Activated CD4-positive, alpha-beta T cell treated with anti-CD3 and anti-CD28 coated beads for 48 hours (primary cell): ENCODE measurements around the gene CNDP2.
"Not testable (repeated sequence)": the region's sequence is repeated elsewhere in the genome, so short reads cannot be mapped to it uniquely, and the experiment has no call there.

Experiments
- DNase-seq: peaks from one replicate; pipeline ENCODE4 v3.0.0-alpha.2; 2020

Gene CNDP2

GRCh38 chr18:74519320-74520095 is 23.3 kb downstream of the CNDP2 start:
- no peak for DNase-seq

DNA sequence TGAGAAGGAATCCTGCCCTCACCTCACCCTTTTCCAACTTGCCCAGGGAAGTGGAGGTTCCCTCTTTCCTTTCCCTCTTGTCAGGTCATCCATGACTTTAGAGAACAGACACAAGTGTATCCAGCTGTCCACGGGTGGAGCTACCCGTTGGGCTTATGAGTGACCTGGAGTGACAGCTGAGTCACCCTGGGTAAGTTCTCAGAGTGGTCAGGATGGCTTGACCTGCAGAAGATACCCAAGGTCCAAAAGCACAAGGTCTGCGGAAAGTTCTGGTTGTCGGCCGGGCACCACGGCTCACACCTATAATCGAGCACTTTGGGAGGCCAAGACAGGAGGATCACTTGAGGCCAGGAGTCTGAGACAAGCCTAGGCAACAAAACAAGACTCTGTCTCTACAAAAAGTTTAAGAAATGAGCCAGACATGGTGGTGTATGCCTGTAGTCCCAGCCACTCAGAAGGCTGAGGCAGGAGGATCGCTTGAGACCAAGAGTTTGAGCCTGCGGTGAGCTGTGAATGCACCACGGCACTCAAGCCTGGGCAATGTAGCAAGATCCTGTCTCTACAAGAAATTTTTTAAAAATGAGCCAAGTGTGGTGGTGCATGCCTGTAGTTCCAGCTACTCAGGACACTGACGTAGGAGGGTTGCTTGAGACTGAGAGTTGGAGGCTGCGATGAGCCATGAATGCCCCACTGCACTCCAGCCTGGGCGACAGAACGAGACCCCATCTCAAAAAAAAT is 24.1 kb downstream of the CNDP2 start:
- DNase-seq: no peak

GRCh38 chr18:74521068-74521725 is 25.0 kb downstream of the CNDP2 start:
- DNase-seq: no peak

- DNase-seq: no peak
Measured at GRCh38 chr18:74522635-74523548, 26.7 kb downstream of the CNDP2 start.

GRCh38 chr18:74524097-74524496 is 27.9 kb downstream of the CNDP2 start:
- DNase-seq: no peak

DNA sequence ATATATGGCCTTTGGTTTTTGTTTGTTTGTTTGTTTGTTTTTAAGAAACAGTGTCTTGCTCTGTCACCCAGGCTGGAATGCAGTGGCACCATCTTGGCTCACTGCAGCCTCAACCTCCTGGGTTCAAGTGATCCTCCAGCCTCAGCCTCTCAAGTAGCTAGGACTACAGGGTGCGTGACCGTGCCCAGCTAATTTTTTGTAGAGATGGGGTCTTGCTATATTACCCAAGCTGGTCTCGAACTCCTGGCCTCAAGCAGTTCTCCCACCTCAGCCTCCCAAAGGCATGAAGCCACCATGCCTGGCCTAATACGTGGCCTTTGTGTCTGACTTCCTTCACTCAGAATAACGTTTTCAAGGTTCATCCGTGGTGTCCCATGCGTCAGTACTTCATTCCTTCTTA is 28.8 kb downstream of the CNDP2 start:
- not testable (repeated sequence) for DNase-seq

GRCh38 chr18:74525741-74526140 is 29.6 kb downstream of the CNDP2 start:
- no peak for DNase-seq

- no peak for DNase-seq
Measured at GRCh38 chr18:74526488-74526887, 30.3 kb downstream of the CNDP2 start.

GRCh38 chr18:74528478-74528877 is 32.3 kb downstream of the CNDP2 start:
- no peak for DNase-seq

DNA sequence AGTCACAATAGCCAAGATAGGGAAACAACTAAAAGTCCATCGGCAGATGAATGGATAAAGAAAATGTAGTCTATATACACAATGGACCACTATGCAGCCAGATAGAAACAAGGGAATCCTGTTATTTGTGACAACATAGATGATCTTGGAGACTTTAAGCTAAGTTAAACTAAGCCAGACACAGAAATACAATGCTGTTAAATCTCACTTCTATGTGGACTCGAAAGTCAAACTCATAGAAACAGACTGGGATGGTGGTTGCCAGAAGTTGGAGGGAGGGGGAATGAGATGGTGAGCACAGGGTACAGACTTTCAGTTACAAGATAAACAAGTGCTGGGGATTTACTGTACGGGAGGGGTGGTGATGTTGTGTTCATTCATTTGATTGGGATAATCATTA is 32.8 kb downstream of the CNDP2 start:
- DNase-seq: no peak

- no peak for DNase-seq
Measured at GRCh38 chr18:74529378-74529777, 33.2 kb downstream of the CNDP2 start.

DNA sequence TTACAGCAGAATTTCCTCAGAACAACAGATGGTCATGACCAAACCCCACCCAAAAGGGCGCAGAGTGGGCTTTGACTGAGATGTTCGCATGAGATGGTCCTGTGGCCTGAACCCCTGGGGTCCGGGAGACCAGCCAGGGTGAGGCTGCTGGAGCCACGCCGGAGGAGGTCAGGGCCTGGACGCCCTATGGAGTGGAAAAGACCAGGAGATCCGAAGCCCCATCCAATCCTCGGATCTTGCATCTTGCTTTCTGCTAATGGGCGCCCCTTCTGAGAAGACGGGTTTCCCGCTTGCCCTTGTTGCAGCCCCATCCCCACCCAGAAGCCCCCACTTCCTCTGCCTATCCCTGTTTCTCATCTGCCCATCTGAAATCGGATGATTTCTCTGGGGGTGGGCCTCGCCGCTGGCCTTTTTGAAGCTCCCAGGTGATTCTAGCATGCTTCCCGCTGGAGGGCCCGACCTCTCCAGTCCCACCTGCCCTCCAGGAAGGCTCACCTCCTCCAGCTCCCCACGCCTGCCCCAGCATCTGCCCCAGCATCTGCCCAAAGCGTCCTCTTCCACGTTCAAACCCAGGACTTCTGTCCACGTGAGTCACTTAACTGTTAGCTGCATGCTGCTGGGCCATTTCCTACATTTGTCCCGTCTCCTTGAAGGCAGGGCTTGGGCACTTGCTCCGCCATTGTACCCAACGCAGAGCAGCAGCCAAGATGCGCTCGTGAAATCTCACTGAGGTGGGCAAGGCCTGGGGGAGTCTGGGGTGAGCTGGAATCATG is 33.8 kb downstream of the CNDP2 start:
- no peak for DNase-seq

GRCh38 chr18:74530584-74530862 is 34.4 kb downstream of the CNDP2 start:
- DNase-seq: no peak

- no peak for DNase-seq
Measured at GRCh38 chr18:74531043-74531442, 34.9 kb downstream of the CNDP2 start.

DNA sequence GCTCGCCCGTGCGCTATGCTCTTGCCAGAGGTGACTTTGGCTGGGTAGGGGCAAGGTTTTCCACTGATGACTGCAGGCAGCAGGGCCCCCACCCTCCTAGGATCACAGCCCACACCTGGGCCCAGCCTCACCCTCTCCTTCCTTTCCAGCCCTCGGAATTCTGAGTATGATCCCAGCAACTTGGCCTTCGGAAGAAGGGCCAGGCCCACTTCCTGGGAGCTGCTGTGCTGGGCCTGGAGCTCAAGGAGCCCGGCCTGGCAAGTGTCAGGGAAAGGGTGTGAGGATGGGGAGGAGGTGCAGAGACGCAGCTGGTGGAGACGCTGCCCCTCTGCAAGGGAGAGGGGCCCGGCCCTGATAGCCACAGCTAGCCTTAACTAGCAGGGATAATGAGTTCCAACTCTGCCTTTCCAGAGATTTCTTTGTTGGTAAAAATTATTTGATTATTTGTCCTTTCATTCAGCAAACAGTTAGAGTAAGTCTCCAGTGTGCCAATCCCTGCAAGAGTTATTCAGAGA is 36.4 kb downstream of the CNDP2 start:
- DNase-seq: no peak

DNA sequence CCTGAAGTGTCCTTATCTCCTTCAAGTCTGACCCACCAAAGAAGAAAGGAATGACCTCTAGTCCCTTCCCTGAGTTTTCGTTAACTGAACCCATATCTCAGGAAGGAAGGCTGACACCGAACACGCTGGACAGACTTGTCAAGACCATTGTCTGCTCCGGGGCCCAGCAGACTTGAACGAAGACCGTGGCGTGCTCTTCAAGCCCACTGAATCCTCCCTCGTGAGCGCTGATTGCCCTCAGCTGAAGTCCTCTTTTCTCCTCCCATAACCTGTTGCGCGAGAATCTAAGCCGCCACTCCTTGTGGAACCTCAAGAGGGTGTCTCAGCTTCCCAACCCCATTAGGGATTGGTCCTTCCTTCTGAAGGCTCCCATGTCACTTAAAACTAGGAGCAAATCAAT is 37.5 kb downstream of the CNDP2 start:
- DNase-seq: no peak

- DNase-seq: no peak
Measured at GRCh38 chr18:74534150-74534969, 38.2 kb downstream of the CNDP2 start, which contains the start of gene CNDP1. Gene CNDP1 (plus strand): TSS chr18:74534500. CDS start chr18:74534668, 168 bp downstream.

DNA sequence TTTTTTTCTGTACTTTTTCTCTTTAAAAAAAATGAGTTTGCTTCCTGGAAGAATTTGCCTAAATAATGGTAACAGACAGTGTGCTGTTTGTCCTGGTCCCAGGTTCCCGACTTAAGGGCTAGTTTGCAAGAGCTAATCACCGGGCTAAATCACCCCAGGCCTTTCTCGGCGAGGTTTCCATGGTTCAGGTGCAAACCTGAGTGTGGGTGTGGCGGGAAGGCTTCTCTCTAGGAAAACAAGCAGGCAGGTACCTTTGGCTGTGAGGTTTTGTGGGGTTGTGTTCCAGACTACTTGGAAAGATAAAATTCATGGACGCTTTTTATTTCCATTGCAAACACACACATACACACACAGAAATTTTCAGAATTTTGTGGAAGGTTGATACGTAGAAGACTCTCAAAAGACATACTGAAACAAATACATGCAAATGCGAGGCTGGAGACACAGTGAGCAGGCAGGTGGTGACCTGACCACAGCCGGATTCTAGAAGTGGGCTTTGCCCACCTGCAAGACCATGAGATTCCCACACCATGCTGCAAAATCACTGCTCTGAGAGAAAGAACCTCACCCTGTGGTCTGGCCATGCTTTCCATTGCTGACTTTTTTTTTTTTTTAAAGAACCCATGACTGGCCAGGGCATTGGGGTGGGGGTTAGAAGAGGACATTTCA is 39.0 kb downstream of the CNDP2 start:
- no peak for DNase-seq

- no peak for DNase-seq
Measured at GRCh38 chr18:74539289-74539688, 43.1 kb downstream of the CNDP2 start.

GRCh38 chr18:74540652-74541421 is 44.7 kb downstream of the CNDP2 start:
- DNase-seq: no peak
